ENCODE measurements around the gene STAG1.
"Not testable (repeated sequence)": the region's sequence is repeated elsewhere in the genome, so short reads cannot be mapped to it uniquely, and the experiment has no call there.

The STAG1 gene

GRCh38 chr3:136699271-136699828, 52.8 kb downstream of the STAG1 start:
- DNase-seq: peak; percentile 25

- no peak for DNase-seq
Measured at GRCh38 chr3:136698361-136698760, 53.8 kb downstream of the STAG1 start.

- no peak for DNase-seq
Measured at GRCh38 chr3:136696797-136697196, 55.4 kb downstream of the STAG1 start.

- DNase-seq: no peak
Measured at GRCh38 chr3:136694321-136694720, 57.9 kb downstream of the STAG1 start.

- DNase-seq: no peak
Measured at GRCh38 chr3:136690599-136690998, 61.6 kb downstream of the STAG1 start.

GRCh38 chr3:136685882-136686281, 66.3 kb downstream of the STAG1 start:
- DNase-seq: no peak

GRCh38 chr3:136682740-136683312, 69.4 kb downstream of the STAG1 start:
- DNase-seq: no peak

GRCh38 chr3:136678981-136679380, 73.2 kb downstream of the STAG1 start:
- peak; percentile 21 for DNase-seq

- DNase-seq: no peak
Measured at GRCh38 chr3:136676009-136676408, 76.2 kb downstream of the STAG1 start.

GRCh38 chr3:136675150-136675858, 76.9 kb downstream of the STAG1 start:
- no peak for DNase-seq

- no peak for DNase-seq
Measured at GRCh38 chr3:136672457-136672856, 79.7 kb downstream of the STAG1 start.

GRCh38 chr3:136671921-136672320, 80.3 kb downstream of the STAG1 start:
- DNase-seq: peak; percentile 45

GRCh38 chr3:136670166-136670565, 82.0 kb downstream of the STAG1 start:
- no peak for DNase-seq

GRCh38 chr3:136667081-136667480, 85.1 kb downstream of the STAG1 start:
- no peak for DNase-seq

GRCh38 chr3:136666301-136666700, 85.9 kb downstream of the STAG1 start:
- DNase-seq: not testable (repeated sequence)

- DNase-seq: no peak
Measured at GRCh38 chr3:136664771-136665170, 87.4 kb downstream of the STAG1 start.

- DNase-seq: no peak
Measured at GRCh38 chr3:136661282-136661681, 90.9 kb downstream of the STAG1 start.

GRCh38 chr3:136658946-136659682, 93.1 kb downstream of the STAG1 start:
- DNase-seq: peak; percentile 65

- no peak for DNase-seq
Measured at GRCh38 chr3:136657526-136657925, 94.7 kb downstream of the STAG1 start.

GRCh38 chr3:136653628-136654027, 98.5 kb downstream of the STAG1 start:
- no peak for DNase-seq

- DNase-seq: no peak
Measured at GRCh38 chr3:136651581-136651980, 100.6 kb downstream of the STAG1 start.

- no peak for DNase-seq
Measured at GRCh38 chr3:136650461-136650860, 101.7 kb downstream of the STAG1 start.

GRCh38 chr3:136645915-136646314, 106.3 kb downstream of the STAG1 start:
- no peak for DNase-seq

- DNase-seq: no peak
Measured at GRCh38 chr3:136644212-136644611, 108.0 kb downstream of the STAG1 start.

Data from fibroblast of skin of scalp (primary cell).